Right ventricle myocardium inferior (tissue), 1 donor: ENCODE data around the gene TMEM82. TPM values are rescaled to one million over a fixed set of nuclear protein-coding genes. Genes with fewer than 3 reads are reported as not detected.
A peak's percentile ranks its signal among the peaks of the same experiment; 100 is the strongest.

Source experiments
- ATAC-seq: fragments of 200-7000 bp; cut with Tn5 transposase; one replicate; pipeline ENCODE4 v1.9.1; 2020; ENCODE audit warnings: mild to moderate bottlenecking, moderate library complexity
- DNase-seq: peaks from one replicate; pipeline ENCODE4 v3.0.0; 2021; ENCODE audit errors: missing footprints
- intact Hi-C: fragments of 100-400 bp; cut with DNase I; formaldehyde crosslinking; loops from one replicate; pipeline ENCODE4 v1.11.0; 2022
- total RNA-seq: library from RNA; stranded (reverse); fragmentation: NEBNext Ultra II Directional; extraction: Animal tissue kit (Norgen Biotek cat#: 25700); gene quantifications from one replicate; pipeline ENCODE4 v1.2.1, GENCODE V29; 2021
- donor health status: DM: no; HTN: yes; CAD: no; lungs with severe emphysema.

Gene TMEM82
- total RNA-seq, 1 donor from 2014 or later, result not detected

GRCh38 chr1:15748264-15748663, 6.0 kb downstream of the TMEM82 start:
- ATAC-seq (no peak), DNase-seq (no peak)
- intact Hi-C loops, result no loop called here

- DNase-seq, result no peak
- intact Hi-C loops, result no loop called here
- ATAC-seq, result no peak
Observed at GRCh38 chr1:15748690-15749398, 6.5 kb downstream of the TMEM82 start.

GRCh38 chr1:15749399-15750291, 7.3 kb downstream of the TMEM82 start:
- intact Hi-C loops, result no loop called here
- DNase-seq, result no peak
- no peak for ATAC-seq

GRCh38 chr1:15750924-15751323, 8.6 kb downstream of the TMEM82 start:
- DNase-seq (peak; percentile 47), ATAC-seq (no peak)
- intact Hi-C loops, result no loop called here

- intact Hi-C loops, result no loop called here
- DNase-seq (peak; percentile 11), ATAC-seq (no peak)
Observed at GRCh38 chr1:15751717-15752116, 9.4 kb downstream of the TMEM82 start.

GRCh38 chr1:15753776-15754175, 11.5 kb downstream of the TMEM82 start:
- no peak for ATAC-seq
- intact Hi-C loops, result no loop called here
- DNase-seq, result peak; percentile 1

- no peak for ATAC-seq
- intact Hi-C loops, result no loop called here
Observed at GRCh38 chr1:15755021-15755645, 12.8 kb downstream of the TMEM82 start.

GRCh38 chr1:15755646-15756040, 13.3 kb downstream of the TMEM82 start:
- DNase-seq, result peak; percentile 44

More at GRCh38 chr1:15755021-15755645, 12.8 kb downstream of the TMEM82 start:
- DNase-seq, result no peak

GRCh38 chr1:15756143-15757015, 14.1 kb downstream of the TMEM82 start:
- ATAC-seq (no peak), DNase-seq (peak; percentile 41)
- intact Hi-C loops, result no loop called here

More at GRCh38 chr1:15755646-15756040, 13.3 kb downstream of the TMEM82 start:
- ATAC-seq, result no peak
- intact Hi-C loops, result no loop called here

GRCh38 chr1:15757016-15757543, 14.8 kb downstream of the TMEM82 start:
- intact Hi-C loops, result no loop called here
- DNase-seq (peak; percentile 35), ATAC-seq (no peak)

- ATAC-seq, result no peak
- peak; percentile 37 for DNase-seq
- intact Hi-C loops, result no loop called here
Observed at GRCh38 chr1:15757575-15758342, 15.5 kb downstream of the TMEM82 start.

GRCh38 chr1:15758343-15758931, 16.1 kb downstream of the TMEM82 start, which contains the start of gene FBLIM1:
Gene FBLIM1, plus strand, starts transcription at chr1:15758795. Its CDS starts 6,189 bp downstream, at chr1:15764984.
- intact Hi-C loops, result no loop called here
- DNase-seq, result peak; percentile 43
- peak; percentile 26 for ATAC-seq

GRCh38 chr1:15758953-15759661, 16.8 kb downstream of the TMEM82 start:
- ATAC-seq, result peak; percentile 11
- intact Hi-C loops, result no loop called here
- peak; percentile 59 for DNase-seq

- DNase-seq (peak; percentile 73), ATAC-seq (peak; percentile 49)
- intact Hi-C loops, result no loop called here
Observed at GRCh38 chr1:15760520-15761211, 18.4 kb downstream of the TMEM82 start.

GRCh38 chr1:15761366-15762128, 19.2 kb downstream of the TMEM82 start:
- intact Hi-C loops, result no loop called here
- DNase-seq, result peak; percentile 37
- peak; percentile 67 for ATAC-seq
